HepG2 (cell line): Measurements from ENCODE around the gene NRAS. TPM values are rescaled to one million over a fixed set of nuclear protein-coding genes. Genes with fewer than 3 reads are reported as not detected.

Source experiments
- ARNT2 ChIP-seq: sonication (generic); formaldehyde crosslinking; IDR thresholded peaks from 2 replicates; pipeline ENCODE4 v1.8.0; 2022; ENCODE audit warnings: mild to moderate bottlenecking, low read depth, missing genetic modification reagents, moderate library complexity
- BCL3 ChIP-seq: sonication (generic); formaldehyde crosslinking; IDR thresholded peaks from 2 replicates; pipeline ENCODE4 v1.5.1; 2020; ENCODE audit warnings: mild to moderate bottlenecking, missing genetic modification reagents, moderate library complexity
- GABPB1 ChIP-seq: IDR thresholded peaks from 2 replicates; pipeline ENCODE4 v1.6.1; 2016; ENCODE audit warnings: mild to moderate bottlenecking, missing genetic modification reagents, moderate library complexity, missing compliant biosample characterization
- HNRNPLL ChIP-seq: fragments of 200-400 bp; formaldehyde crosslinking; IDR thresholded peaks from 2 replicates; pipeline ENCODE4 v1.6.1; 2017; ENCODE audit warnings: mild to moderate bottlenecking, low read depth, low read length; ENCODE audit not compliant: poor library complexity, severe bottlenecking
- KLF6 ChIP-seq: IDR thresholded peaks from 2 replicates; pipeline ENCODE4 v1.8.0; 2016; ENCODE audit warnings: missing biosample characterization, missing genetic modification reagents
- MAX ChIP-seq: IDR thresholded peaks from 2 replicates; pipeline ENCODE4 v1.6.1; 2012; ENCODE audit warnings: inconsistent platforms
- PBX2 ChIP-seq: IDR thresholded peaks from 2 replicates; pipeline ENCODE4 v1.6.1; 2016; ENCODE audit warnings: control low read depth
- POLR2A ChIP-seq, 2 experiments: IDR thresholded peaks; 2 replicates each; pipeline ENCODE4 v1.6.1; 2011; ENCODE audit warnings: low read depth in 2 of 2, low read length in 2 of 2, mild to moderate bottlenecking in 1 of 2, moderate library complexity in 1 of 2; ENCODE audit not compliant: insufficient read depth in 1 of 2
- RFX3 ChIP-seq: IDR thresholded peaks from 2 replicates; pipeline ENCODE4 v1.6.1; 2016; ENCODE audit warnings: missing biosample characterization, missing genetic modification reagents
- RNF2 ChIP-seq: fragments of 450-650 bp; conservative IDR thresholded peaks from 2 replicates; pipeline ENCODE4 v1.6.1; 2016; ENCODE audit warnings: low read depth
- SOX6 ChIP-seq, 2 experiments: fragments of 450-650 bp in 1 of 2; sonication (generic) in 1 of 2; formaldehyde crosslinking in 1 of 2; IDR thresholded peaks; 2 replicates each; pipeline versions ENCODE4 v1.4.0 to v1.6.1; 2017 to 2020; ENCODE audit warnings: antibody characterized with exemption in 1 of 2, mild to moderate bottlenecking in 1 of 2, missing genetic modification reagents in 1 of 2
- SRY ChIP-seq: sonication (generic); formaldehyde crosslinking; IDR thresholded peaks from 2 replicates; pipeline ENCODE4 v1.8.0; 2022; ENCODE audit warnings: mild to moderate bottlenecking, missing genetic modification reagents
- THAP7 ChIP-seq: sonication (generic); formaldehyde crosslinking; IDR thresholded peaks from 2 replicates; pipeline ENCODE4 v1.8.1; 2023; ENCODE audit warnings: mild to moderate bottlenecking, missing genetic modification reagents
- UBTF ChIP-seq: sonication (generic); formaldehyde crosslinking; IDR thresholded peaks from 2 replicates; pipeline ENCODE4 v1.4.0; 2020; ENCODE audit warnings: mild to moderate bottlenecking, missing genetic modification reagents
- ZNF501 ChIP-seq: sonication (generic); formaldehyde crosslinking; IDR thresholded peaks from 2 replicates; pipeline ENCODE4 v1.5.1; 2020; ENCODE audit warnings: mild to moderate bottlenecking, moderate library complexity, missing genetic modification reagents
- ZNF503 ChIP-seq: sonication (generic); formaldehyde crosslinking; IDR thresholded peaks from 2 replicates; pipeline ENCODE4 v1.4.0; 2020; ENCODE audit warnings: missing genetic modification reagents
- ZNF766 ChIP-seq: sonication (generic); formaldehyde crosslinking; IDR thresholded peaks from 2 replicates; pipeline ENCODE4 v1.5.0; 2020; ENCODE audit warnings: missing genetic modification reagents, borderline replicate concordance
- ZNF780A ChIP-seq: sonication (generic); formaldehyde crosslinking; IDR thresholded peaks from 2 replicates; pipeline ENCODE4 v1.8.0; 2022; ENCODE audit warnings: mild to moderate bottlenecking, missing genetic modification reagents, moderate library complexity
- polyA plus RNA-seq, 8 experiments: library from polyadenylated mRNA; depleted of rRNA in 3 of 8; stranded (reverse) in 7 of 8; unstranded in 1 of 8; fragments of >200 nt; fragmentation: Illumina TruSeq in 4 of 8; extraction: Trizol in 4 of 8; gene quantifications; 2 replicates each; pipeline versions ENCODE4 v1.2.1 to v1.2.3, GENCODE V29; 2011 to 2016; ENCODE audit warnings: low read depth in 4 of 8, missing spikeins in 1 of 8, mixed read lengths in 1 of 8; ENCODE audit not compliant: insufficient read depth in 1 of 8
- total RNA-seq, 5 experiments: library from RNA; depleted of rRNA; stranded (reverse); fragments of >200 nt; fragmentation: Illumina TruSeq; extraction: Trizol; gene quantifications; 2 replicates each; pipeline ENCODE4 v1.2.3, GENCODE V29; 2016; ENCODE audit warnings: low read depth in 1 of 5

The NRAS gene
- total and polyA plus RNA-seq, 2 of the 13 experiments (the other 11 are each of a cell fraction or from before 2014, with no cell fraction given): 38.6 to 58.8 TPM

GRCh38 chr1:114670083-114671010 is 46.2 kb downstream of the NRAS start (continued):
- TF ChIP-seq POLR2A (IDR thresholded peaks at IDR 0.05; ENCODE audit: insufficient read depth in 1 of 2, low read depth in 2 of 2, low read length in 2 of 2) (peak in 1 of 2 experiments; percentile 34; a peak in 1 of 4 replicates), ZNF780A (CRISPR knock-in tag) (no peak; the same call in 1 of the 2 replicates), UBTF (CRISPR knock-in tag) (peak; percentile 82), RNF2 (peak; percentile 62; the same call in 1 of the 2 replicates), GABPB1 (peak; percentile 66; the same call in 1 of the 2 replicates), KLF6 (CRISPR knock-in tag) (peak; percentile 19; the same call in 1 of the 2 replicates), HNRNPLL (peak; percentile 16), ARNT2 (CRISPR knock-in tag) (peak; percentile 44; the same call in 1 of the 2 replicates), SOX6 (IDR thresholded peaks at IDR 0.05) (no peak), SOX6 (CRISPR knock-in tag; IDR thresholded peaks at IDR 0.05) (0 out of 2 replicates have a peak, but pooled peaks have one; percentile 27), THAP7 (no peak), PBX2 (CRISPR knock-in tag) (peak; percentile 79), ZNF501 (CRISPR knock-in tag) (peak; percentile 42; the same call in 1 of the 2 replicates), BCL3 (0 out of 2 replicates have a peak, but pooled peaks have one; percentile 22), SRY (CRISPR knock-in tag) (0 out of 2 replicates have a peak, but pooled peaks have one; percentile 56), RFX3 (CRISPR knock-in tag) (no peak), ZNF503 (CRISPR knock-in tag) (no peak), MAX (peak; percentile 68; the same call in 1 of the 2 replicates), ZNF766 (CRISPR knock-in tag) (0 out of 2 replicates have a peak, but pooled peaks have one; percentile 30)
